RPMI7951 (cell line): ENCODE measurements around the gene MPC2. TPM values are rescaled to one million over a fixed set of nuclear protein-coding genes. Genes with fewer than 3 reads are reported as not detected.
"Not testable (repeated sequence)": the region's sequence is repeated elsewhere in the genome, so short reads cannot be mapped to it uniquely, and the experiment has no call there.

Experiments used
- DNase-seq: peaks from one replicate; pipeline ENCODE4 v3.0.0-alpha.2; 2012; ENCODE audit warnings: low read depth
- total RNA-seq: library from RNA; depleted of rRNA; stranded (reverse); fragments of >200 nt; shearing (Covaris generic); gene quantifications from 2 replicates; pipeline ENCODE4 v1.2.3, GENCODE V29; 2014

Gene MPC2
- total RNA-seq, 1 experiment from 2014 or later = 65.0 TPM

DNA sequence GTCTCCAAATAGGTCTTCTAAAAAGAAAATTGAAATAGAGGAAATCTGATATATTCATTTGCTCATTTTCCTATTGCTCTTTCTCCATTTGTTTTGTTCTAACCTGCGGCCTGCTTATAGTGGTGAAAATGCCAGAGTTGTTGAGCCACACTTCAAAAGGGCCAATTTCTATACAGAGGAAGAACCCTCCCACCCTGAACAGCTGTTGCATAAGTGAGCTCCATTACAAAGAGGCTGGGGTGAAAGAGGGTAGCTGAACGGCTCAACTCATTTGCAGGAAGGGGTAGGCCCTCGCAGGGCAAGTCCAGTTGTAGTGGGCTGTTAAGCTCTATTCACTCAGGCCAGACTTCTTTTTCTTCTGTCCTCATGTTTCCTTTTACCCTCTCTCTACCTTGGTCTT is 31.7 kb downstream of the MPC2 start:
- DNase-seq = no peak

- DNase-seq = peak; percentile 77
Measured at GRCh38 chr1:167904652-167905130, 32.2 kb downstream of the MPC2 start.

DNA sequence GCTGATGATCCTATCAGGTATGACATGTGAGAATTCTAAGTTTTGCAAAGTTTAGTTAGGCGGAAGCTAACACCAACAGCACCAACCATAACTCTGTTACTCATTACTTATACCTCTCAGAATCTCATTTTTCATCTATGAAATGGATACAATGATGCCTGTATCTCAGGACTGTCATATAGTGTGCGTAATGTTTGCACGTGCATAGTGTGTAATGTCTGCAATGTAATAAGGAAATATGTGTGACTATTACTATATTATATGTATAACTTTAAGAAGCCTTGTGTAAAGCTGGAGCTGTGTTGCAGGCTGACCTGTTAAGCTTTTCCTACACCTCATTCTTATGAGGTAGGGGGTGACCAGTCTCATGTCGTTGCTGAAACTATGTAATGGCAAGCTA is 36.0 kb downstream of the MPC2 start:
- no peak for DNase-seq

DNA sequence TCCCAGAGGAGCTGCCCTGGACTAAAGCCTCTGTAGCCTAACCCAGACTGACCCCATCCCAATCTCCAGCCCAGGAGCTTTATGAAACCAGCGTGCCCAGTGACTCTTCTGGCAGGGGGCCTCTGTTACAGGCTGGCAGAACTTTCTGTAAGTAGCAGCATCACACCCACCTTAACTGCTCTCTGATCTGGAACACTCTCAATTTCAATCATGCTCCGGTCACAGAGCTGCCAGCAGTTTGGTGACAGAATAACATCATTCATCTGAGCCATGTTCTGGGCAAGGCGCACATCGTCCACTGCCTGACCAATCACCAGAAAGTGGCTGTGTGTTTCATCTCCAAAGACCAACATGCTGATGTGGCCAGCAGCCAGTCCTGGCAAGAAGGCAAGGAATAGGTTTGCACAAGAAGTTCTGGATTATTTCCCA is 37.6 kb downstream of the MPC2 start:
- DNase-seq = no peak

DNA sequence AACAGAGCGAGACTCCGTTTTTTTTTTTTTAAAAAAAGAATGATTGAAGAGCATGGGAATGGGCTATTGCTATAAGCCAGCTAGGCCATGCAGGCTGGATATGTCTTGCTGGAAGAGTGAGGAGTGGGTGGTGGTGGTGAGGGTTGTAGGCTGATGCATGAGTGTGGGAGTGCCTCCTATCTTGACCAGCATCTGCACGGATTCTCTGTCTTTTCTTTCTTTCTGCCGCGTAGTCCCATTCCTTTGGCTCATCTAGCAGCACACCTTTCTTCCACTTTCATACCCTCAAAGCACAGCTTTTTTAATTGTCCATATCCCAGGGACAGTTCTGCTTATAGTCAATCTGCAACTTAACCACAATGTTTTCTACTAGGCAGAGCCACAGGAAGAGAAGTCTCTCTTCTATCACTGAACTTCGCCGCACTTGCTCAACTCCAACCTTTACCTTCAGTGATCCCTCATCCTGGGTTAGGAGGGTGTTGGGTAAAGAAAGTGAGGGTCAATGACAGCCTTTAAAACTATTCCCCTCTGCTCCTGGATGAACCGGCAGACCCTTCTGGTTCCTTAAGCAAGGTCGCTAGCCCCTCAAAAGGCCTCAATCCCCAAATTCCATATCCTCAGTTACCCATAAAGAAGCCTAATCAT is 38.2 kb downstream of the MPC2 start:
- no peak for DNase-seq

DNA sequence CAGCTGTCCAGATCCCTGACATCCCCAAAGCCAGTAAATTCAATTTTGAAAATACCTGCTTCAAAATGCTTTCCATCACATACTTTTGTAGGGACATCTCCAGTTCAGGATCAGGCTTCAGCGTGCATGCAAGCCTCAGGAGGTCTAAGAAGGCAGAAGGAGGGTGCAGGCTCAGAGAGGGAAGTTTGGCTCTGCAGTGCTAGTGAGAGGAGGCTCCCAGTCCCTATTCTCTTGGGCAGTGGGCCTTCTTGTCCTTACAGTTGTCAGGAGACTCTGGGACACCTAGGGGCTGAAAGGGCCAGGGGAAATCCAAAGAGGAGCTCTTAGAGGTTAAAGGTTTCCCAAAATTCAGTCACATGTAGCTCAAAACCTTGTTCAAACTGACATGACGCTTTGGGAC is 43.1 kb downstream of the MPC2 start:
- DNase-seq = no peak

DNA sequence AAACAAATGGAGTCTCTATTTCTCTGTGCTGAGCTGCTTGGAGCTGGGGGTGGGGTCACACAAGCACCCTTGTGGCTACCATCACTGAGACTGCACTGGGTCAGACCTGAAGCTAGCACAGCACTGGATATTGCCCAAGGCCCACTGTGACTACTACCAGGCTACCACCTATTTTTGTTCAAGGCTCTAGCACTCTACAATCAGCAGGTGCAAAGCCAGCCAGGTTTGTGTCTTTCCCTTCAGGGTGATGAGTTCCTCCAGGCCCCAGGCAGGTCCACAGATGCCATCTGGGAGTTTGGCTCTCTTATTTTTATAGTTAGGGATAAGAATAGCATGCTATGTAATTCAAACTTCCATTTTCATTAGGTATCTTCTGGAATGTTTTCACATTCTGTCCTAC is 46.5 kb downstream of the MPC2 start:
- DNase-seq = no peak

DNA sequence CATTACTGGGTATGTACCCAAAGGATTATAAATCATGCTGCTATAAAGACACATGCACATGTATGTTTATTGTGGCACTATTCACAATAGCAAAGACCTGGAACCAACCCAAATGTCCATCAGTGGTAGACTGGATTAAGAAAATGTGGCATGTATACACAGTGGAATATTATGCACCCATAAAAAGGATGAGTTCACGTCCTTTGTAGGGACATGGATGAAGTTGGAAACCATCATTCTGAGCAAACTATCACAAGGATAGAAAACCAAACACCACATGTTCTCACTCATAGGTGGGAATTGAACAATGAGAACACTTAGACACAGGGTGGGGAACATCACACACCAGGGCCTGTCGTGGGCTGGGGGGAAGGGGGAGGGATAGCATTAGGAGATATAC is 49.7 kb downstream of the MPC2 start:
- DNase-seq = not testable (repeated sequence)

DNA sequence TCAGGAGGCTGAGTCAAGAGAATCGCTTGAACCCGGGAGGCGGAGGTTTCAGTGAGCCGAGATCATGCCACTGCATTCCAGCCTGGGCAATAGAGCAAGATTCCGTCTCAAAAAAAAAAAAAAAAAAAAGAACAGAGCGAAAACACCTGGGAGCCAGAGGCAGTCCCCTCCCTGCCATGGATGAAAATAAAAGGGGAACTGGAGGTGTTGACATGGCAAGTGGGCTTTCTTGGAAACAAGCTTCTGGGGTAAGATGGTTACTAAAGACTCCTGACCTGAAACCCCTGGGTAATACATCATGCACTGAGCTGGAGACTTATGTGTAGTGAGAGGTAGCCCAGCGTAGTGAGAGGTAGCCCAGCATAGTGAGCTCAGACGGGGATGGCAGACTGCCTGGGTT is 54.5 kb downstream of the MPC2 start:
- DNase-seq = no peak

- DNase-seq = no peak
Measured at GRCh38 chr1:167881786-167882185, 55.1 kb downstream of the MPC2 start.

- no peak for DNase-seq
Measured at GRCh38 chr1:167881069-167881468, 55.8 kb downstream of the MPC2 start.

DNA sequence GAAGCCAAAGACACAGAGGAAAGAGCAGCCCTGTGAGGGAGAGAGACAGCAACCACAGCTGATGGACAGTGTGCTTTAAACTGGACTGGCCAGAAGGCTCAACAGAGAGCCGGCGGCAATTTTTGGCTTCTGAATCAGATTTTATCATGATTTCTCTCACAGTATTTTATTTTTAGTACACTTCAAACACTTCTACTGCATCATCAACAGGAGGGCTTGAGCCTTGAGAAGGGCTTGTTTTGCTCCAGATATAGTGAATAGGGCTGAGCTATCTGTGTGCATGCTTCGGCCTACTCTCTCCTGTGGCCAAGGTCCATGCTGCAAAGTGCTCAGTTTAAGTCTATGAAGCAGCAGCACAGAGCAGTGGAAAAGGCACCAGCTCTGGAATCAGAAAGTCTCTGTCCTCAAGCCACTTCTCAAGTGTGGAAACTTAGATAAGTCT is 56.3 kb downstream of the MPC2 start:
- DNase-seq = no peak

GRCh38 chr1:167879508-167879907 is 57.4 kb downstream of the MPC2 start:
- DNase-seq = no peak

DNA sequence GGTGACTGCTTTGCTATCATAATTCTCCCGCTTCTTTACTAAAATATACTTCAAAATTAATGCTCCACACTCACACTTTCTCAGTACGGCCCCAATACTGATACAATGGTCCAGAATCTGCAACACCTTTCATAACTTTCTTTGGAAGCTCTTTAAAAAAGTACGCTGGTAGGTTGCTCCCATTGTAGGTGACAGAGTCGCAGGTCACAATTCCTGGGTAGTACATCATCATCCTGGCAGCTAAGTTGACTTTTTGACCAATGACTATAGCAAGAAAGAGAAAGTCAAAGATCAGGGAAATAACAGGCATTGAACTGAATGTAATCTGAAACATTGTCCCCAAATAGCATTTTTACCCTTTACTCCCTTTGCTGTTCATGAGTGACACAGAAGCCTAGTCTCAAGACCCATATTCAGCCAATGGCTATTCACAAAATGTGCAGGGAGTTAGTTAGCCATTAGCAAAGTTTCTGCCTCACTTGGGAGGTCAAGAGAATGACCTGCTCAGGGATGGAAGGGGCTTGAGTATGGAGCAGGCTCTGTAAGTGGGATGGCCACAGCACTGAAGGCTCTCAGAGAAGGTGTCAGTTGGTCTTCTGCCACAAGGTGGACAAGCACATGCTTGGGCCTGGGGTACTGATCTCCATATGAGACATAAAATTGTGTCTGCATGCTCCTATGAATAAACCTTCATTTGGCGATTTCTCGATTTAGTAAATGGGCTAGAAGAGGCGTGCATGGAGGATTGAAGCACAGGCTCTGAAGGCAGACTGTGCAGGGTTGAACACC is 58.3 kb downstream of the MPC2 start:
- no peak for DNase-seq

DNA sequence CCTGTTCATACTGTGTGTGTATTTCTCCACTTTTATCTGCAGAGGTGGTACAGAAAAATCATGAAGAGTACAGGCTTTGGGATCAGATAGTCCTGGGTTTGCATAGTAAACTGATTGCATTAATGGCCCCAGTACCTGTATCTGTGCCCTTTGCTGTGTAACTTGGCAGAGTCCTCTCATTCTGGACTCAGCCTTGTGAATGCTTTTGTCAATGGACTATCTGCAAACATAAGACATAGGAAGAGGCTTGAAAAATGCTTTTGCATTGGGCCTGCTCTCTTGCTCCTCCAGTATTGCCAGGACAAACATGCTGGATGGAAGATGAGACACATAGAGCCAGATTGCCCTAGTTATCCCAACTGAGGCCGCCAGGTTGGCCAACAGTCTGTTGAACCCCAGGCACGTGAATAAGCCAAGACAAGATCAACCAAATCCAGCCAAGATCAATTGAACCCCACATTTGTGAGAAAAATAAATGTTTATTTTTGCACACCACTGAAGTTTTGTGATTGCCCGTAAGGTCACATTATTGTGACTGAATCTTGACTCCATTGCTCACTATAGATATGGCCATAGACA is 60.2 kb downstream of the MPC2 start:
- no peak for DNase-seq

DNA sequence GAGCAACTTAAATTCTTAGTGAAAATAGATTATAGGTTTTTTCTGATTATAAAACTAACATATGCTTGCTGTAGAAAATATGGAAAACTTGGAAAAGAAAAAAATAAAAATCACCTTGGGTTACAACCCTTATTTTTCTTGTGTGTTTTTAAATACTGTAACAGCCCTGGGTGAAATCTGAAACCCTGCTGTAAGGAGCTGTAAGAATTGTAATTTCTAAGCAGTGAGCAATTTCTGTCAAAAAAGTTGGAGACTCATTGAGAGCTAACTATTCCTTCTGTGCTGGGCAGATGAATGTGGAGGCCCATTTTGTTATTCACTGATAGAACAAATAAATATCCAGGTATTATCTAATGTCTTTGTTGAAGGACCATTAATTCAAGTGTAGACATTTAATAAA is 65.5 kb downstream of the MPC2 start:
- DNase-seq = no peak

- not testable (repeated sequence) for DNase-seq
Measured at GRCh38 chr1:167869157-167870001, 67.5 kb downstream of the MPC2 start.

- DNase-seq = not testable (repeated sequence)
Measured at GRCh38 chr1:167866739-167867414, 70.0 kb downstream of the MPC2 start.
